ENCODE data around the gene RASA2.
A peak's percentile ranks its signal among the peaks of the same experiment; 100 is the strongest.

Gene RASA2

GRCh38 chr3:141652349-141652748 lies 165.5 kb downstream of the RASA2 start:
- Mint-ChIP-seq H3K36me3 (ENCODE audit: low read depth) (no peaks in the 10 kb centered on the region), H3K4me3 (no peak overlapping the region), H3K27ac (no peak overlapping the region), H3K4me1 (ENCODE audit: low read depth) (no peaks in the 10 kb centered on the region), H3K9me3 (peaks cover 6% of the 10 kb centered on the region), H3K27me3 (ENCODE audit: low read depth) (peaks cover 20% of the 10 kb centered on the region)

GRCh38 chr3:141653847-141654246 lies 167.0 kb downstream of the RASA2 start:
- Mint-ChIP-seq H3K36me3 (ENCODE audit: low read depth) (no peaks in the 10 kb centered on the region), H3K9me3 (peaks cover 6% of the 10 kb centered on the region), H3K4me1 (ENCODE audit: low read depth) (no peaks in the 10 kb centered on the region), H3K27me3 (ENCODE audit: low read depth) (peaks cover 35% of the 10 kb centered on the region), H3K4me3 (no peak overlapping the region), H3K27ac (no peak overlapping the region)

GRCh38 chr3:141655801-141656200 lies 169.0 kb downstream of the RASA2 start:
- H3K36me3 Mint-ChIP-seq (ENCODE audit: low read depth), result no peaks in the 10 kb centered on the region
- peaks cover 1% of the 10 kb centered on the region for H3K4me1 Mint-ChIP-seq (ENCODE audit: low read depth)
- H3K27me3 Mint-ChIP-seq (ENCODE audit: low read depth), result peaks cover 51% of the 10 kb centered on the region
- H3K4me3 Mint-ChIP-seq, result no peak overlapping the region
- H3K9me3 Mint-ChIP-seq, result peaks cover 6% of the 10 kb centered on the region
- no peak overlapping the region for H3K27ac Mint-ChIP-seq

DNA sequence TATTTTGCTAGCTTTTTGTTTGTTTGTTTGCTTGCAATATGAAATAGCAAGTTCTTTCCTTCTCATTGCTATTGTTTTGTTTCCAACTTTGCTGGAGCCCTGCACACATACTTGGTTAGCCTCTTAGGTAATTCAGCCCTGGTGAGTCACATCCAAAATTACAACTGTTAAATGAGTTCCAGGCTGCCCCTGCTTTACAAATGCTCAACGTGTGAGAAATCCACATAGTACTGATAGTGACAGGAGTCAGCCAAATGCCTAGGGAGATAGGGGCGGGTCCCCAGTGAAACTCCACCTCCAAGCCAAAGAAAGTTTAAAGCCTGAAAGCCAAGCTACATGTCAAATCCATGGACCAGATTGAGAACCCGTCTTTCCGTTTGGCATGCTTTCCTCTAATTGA lies 169.9 kb downstream of the RASA2 start:
- no peaks in the 10 kb centered on the region for H3K36me3 Mint-ChIP-seq (ENCODE audit: low read depth)
- peaks cover 58% of the 10 kb centered on the region for H3K27me3 Mint-ChIP-seq (ENCODE audit: low read depth)
- H3K9me3 Mint-ChIP-seq, result peaks cover 6% of the 10 kb centered on the region
- no peak overlapping the region for H3K27ac Mint-ChIP-seq
- H3K4me1 Mint-ChIP-seq (ENCODE audit: low read depth), result peaks cover 1% of the 10 kb centered on the region
- H3K4me3 Mint-ChIP-seq, result no peak overlapping the region

DNA sequence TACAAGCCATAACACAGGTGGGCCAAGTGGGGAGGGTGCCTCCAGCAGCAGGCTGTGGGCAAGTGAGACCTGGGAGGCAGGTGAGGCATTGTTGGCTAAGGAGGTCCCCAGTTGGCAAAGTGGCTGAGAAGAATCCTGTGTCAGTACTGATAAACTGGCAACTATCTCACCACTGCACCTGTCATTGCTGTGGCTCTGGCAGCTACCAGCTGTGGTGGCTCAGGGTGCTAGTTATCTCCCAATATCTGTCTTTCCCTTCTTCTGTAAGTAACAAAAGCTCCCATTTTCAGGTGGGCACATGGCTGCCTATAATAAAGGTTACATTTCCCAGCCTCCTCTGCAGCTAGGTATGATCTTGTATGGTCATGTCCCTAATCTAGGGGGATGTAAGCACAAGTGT lies 170.7 kb downstream of the RASA2 start:
- no peaks in the 10 kb centered on the region for H3K36me3 Mint-ChIP-seq (ENCODE audit: low read depth)
- H3K4me1 Mint-ChIP-seq (ENCODE audit: low read depth), result peaks cover 1% of the 10 kb centered on the region
- no peak overlapping the region for H3K4me3 Mint-ChIP-seq
- no peak overlapping the region for H3K27ac Mint-ChIP-seq
- peaks cover 66% of the 10 kb centered on the region for H3K27me3 Mint-ChIP-seq (ENCODE audit: low read depth)
- peaks cover 6% of the 10 kb centered on the region for H3K9me3 Mint-ChIP-seq

GRCh38 chr3:141659821-141660613 lies 173.2 kb downstream of the RASA2 start:
- Mint-ChIP-seq H3K4me3 (peak overlapping the region; percentile 44), H3K4me1 (ENCODE audit: low read depth) (peaks cover 1% of the 10 kb centered on the region), H3K27ac (no peak overlapping the region), H3K36me3 (ENCODE audit: low read depth) (no peaks in the 10 kb centered on the region), H3K9me3 (peaks cover 6% of the 10 kb centered on the region), H3K27me3 (ENCODE audit: low read depth) (peaks cover 81% of the 10 kb centered on the region)

- Mint-ChIP-seq H3K4me3 (no peak overlapping the region), H3K4me1 (ENCODE audit: low read depth) (peaks cover 1% of the 10 kb centered on the region), H3K36me3 (ENCODE audit: low read depth) (no peaks in the 10 kb centered on the region), H3K27ac (no peak overlapping the region), H3K9me3 (peaks cover 6% of the 10 kb centered on the region), H3K27me3 (ENCODE audit: low read depth) (peaks cover 81% of the 10 kb centered on the region)
Measured at GRCh38 chr3:141660614-141660947, 173.8 kb downstream of the RASA2 start.

DNA sequence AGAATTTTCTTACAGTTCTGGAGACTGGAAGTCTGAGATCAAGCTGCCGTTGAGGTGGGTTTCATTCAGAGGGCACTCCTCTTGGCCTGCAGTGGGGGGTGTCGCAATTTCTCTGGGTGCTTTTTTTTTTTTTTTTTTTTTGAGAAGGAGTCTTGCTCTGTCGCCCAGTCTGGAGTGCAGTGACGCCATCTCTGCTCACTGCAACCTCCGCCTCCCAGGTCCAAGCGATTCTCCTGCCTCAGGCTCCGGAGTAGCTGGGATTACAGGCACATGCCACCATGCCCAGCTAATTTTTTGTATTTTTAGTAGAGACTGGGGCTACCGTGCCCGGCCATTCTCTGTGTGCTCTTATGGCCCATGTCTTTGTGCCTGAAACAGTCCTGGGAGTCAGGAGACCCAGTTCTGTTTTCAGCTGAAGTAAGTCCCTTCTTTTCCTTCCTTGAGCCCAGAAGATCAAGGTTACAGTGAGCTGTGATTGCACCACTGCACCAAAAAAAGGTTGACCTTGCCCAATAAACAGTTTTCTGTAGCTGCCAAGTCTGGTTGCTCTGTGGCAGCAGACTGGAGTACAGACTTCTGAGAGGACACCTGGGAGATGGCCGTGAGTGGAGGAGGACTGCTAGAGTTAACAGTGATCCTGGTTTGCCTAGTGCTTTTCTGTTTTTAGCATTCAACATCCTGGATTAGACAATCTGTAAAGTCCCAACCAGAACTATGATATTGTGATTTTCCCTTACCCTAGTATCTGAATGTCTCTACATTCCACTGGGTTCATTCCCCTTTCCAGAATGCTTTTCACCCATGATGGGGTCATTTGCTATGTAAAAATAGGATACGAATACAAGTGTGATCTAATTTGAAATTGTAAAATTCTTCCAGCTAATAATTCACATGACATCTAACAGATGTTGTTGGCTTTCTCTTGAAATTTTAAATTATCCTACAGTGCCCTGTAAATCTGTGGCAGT lies 174.7 kb downstream of the RASA2 start:
- no peaks in the 10 kb centered on the region for H3K36me3 Mint-ChIP-seq (ENCODE audit: low read depth)
- peaks cover 76% of the 10 kb centered on the region for H3K27me3 Mint-ChIP-seq (ENCODE audit: low read depth)
- peaks cover 6% of the 10 kb centered on the region for H3K9me3 Mint-ChIP-seq
- H3K27ac Mint-ChIP-seq, result no peak overlapping the region
- H3K4me3 Mint-ChIP-seq, result no peak overlapping the region
- peaks cover 1% of the 10 kb centered on the region for H3K4me1 Mint-ChIP-seq (ENCODE audit: low read depth)

DNA sequence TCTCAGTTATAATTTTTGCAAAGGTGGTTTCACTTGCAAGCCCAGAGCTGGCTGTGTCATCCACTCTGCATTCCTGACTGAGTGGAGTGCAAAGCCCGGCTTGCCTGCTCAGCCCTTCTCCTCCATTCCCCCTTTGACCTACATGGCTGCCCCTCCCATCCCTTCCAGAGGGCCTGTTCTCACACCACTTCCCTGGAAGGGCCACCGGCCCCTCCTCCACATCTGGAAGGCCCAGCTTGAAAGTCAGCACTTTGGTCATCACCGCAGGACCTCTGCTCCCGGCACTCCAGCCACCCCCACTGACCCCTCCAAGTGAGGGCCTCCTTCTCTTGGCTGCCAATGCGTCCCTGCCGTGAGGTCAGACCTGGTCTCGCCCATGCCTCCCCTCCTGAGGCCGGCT lies 177.2 kb downstream of the RASA2 start:
- Mint-ChIP-seq H3K36me3 (ENCODE audit: low read depth) (peaks cover 3% of the 10 kb centered on the region), H3K27me3 (ENCODE audit: low read depth) (peaks cover 51% of the 10 kb centered on the region), H3K4me1 (ENCODE audit: low read depth) (peaks cover 1% of the 10 kb centered on the region), H3K4me3 (no peak overlapping the region), H3K9me3 (peaks cover 7% of the 10 kb centered on the region), H3K27ac (no peak overlapping the region)
